ENCODE measurements around the gene RAB40B. TPM values are rescaled to one million over a fixed set of nuclear protein-coding genes. Genes with fewer than 3 reads are reported as not detected.

The RAB40B gene
- total RNA-seq, 1 experiment from 2014 or later: 22.4 TPM

DNA sequence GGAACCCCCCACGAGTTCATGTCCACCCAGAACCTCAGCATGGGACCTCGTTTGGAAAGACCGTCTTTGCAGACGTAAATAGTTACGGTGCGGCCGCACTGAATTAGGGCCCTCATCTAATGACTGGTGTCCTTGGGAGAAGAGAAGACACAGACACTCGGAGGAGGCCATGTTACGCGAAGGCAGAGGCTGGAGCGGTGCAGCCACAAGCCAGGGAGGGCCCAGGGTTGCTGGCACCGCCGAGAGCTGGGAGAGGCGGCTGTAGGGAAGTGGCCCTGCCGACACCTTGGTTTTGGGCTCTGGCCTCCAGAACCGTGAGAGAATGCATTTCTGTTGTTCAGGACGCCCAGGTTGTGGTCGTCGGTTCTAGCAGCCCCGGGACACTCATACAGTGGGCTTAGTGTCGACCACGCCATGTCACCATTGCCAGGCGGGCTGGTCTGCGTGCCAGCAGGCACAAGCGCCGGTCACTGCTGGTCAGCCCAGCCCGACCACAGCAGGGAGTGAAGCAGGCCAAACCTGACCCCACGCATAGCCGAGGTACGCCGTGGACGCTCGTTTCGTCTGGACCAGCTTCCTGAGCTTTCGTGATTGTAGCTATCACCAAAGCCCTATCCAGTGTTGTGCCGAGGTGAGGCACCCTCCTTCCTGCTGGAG is 39.6 kb downstream of the RAB40B start:
- BruUV-seq (replicated peaks): no TSS peak
- H3K27me3 ChIP-seq (ENCODE audit: low read length): no peaks in the 10 kb centered on the region
- ChIA-PET POLR2A (ENCODE audit: unreplicated experiment) (no interaction called here), CTCF (no interaction called here)
- H2AFZ ChIP-seq (ENCODE audit: low read length): no peak overlapping the region
- H3K9me2 ChIP-seq (replicated peaks; ENCODE audit: low read length): no peaks in the 10 kb centered on the region
- no peak overlapping the region for H3K9ac ChIP-seq (ENCODE audit: low read length)
- peaks cover 9% of the 10 kb centered on the region for H3F3A ChIP-seq (ENCODE audit: low read length, unreplicated experiment)
- H3K4me2 ChIP-seq (ENCODE audit: low read length): no peak overlapping the region
- ATAC-seq: no peak
- H3K4me3 ChIP-seq (ENCODE audit: low read length): no peak overlapping the region
- TF ChIP-seq EZH2 (IDR thresholded peaks at IDR 0.05; ENCODE audit: low read length, unreplicated experiment): no peak
- no peak for TF ChIP-seq EZH2phosphoT487 (IDR thresholded peaks at IDR 0.05; ENCODE audit: borderline replicate concordance, low read length)
- TF ChIP-seq CTCF (conservative IDR thresholded peaks at IDR 0.05; ENCODE audit: low read depth, low read length): no peak
- H3K4me1 ChIP-seq (ENCODE audit: insufficient read depth, low read length): peaks cover 15% of the 10 kb centered on the region; the same call in 1 of the 2 replicates
- H4K20me1 ChIP-seq (ENCODE audit: low read length): no peaks in the 10 kb centered on the region
- no peaks in the 10 kb centered on the region for H3K9me3 ChIP-seq (ENCODE audit: low read length)
- no peak for DNase-seq
- no peaks in the 10 kb centered on the region for H3K79me2 ChIP-seq (ENCODE audit: low read length)
- no peak overlapping the region for H3K27ac ChIP-seq (ENCODE audit: low read length)
- no peaks in the 10 kb centered on the region for H3K36me3 ChIP-seq (ENCODE audit: low read depth, low read length)
- intact Hi-C loops (cut with micrococcal nuclease): no loop called here

GRCh38 chr17:82658331-82658730 is 40.2 kb downstream of the RAB40B start:
- DNase-seq (no peak), ATAC-seq (no peak)
- no peak overlapping the region for H3K4me3 ChIP-seq (ENCODE audit: low read length)
- H3F3A ChIP-seq (ENCODE audit: low read length, unreplicated experiment): peaks cover 9% of the 10 kb centered on the region
- no peaks in the 10 kb centered on the region for H3K27me3 ChIP-seq (ENCODE audit: low read length)
- intact Hi-C loops (cut with micrococcal nuclease): no loop called here
- TF ChIP-seq EZH2 (IDR thresholded peaks at IDR 0.05; ENCODE audit: low read length, unreplicated experiment): no peak
- no peak for TF ChIP-seq CTCF (conservative IDR thresholded peaks at IDR 0.05; ENCODE audit: low read depth, low read length)
- no peak for TF ChIP-seq EZH2phosphoT487 (IDR thresholded peaks at IDR 0.05; ENCODE audit: borderline replicate concordance, low read length)
- no peak overlapping the region for H3K9ac ChIP-seq (ENCODE audit: low read length)
- CTCF ChIA-PET: no interaction called here
- no peaks in the 10 kb centered on the region for H3K79me2 ChIP-seq (ENCODE audit: low read length)
- no peak overlapping the region for H3K4me2 ChIP-seq (ENCODE audit: low read length)
- BruUV-seq (replicated peaks): no TSS peak
- peaks cover 15% of the 10 kb centered on the region; the same call in 1 of the 2 replicates for H3K4me1 ChIP-seq (ENCODE audit: insufficient read depth, low read length)
- no peaks in the 10 kb centered on the region for H3K36me3 ChIP-seq (ENCODE audit: low read depth, low read length)
- no peak overlapping the region for H3K27ac ChIP-seq (ENCODE audit: low read length)
- no peaks in the 10 kb centered on the region for H3K9me3 ChIP-seq (ENCODE audit: low read length)
- POLR2A ChIA-PET (ENCODE audit: unreplicated experiment): no interaction called here
- H4K20me1 ChIP-seq (ENCODE audit: low read length): no peaks in the 10 kb centered on the region
- no peaks in the 10 kb centered on the region for H3K9me2 ChIP-seq (replicated peaks; ENCODE audit: low read length)
- no peak overlapping the region for H2AFZ ChIP-seq (ENCODE audit: low read length)

DNA sequence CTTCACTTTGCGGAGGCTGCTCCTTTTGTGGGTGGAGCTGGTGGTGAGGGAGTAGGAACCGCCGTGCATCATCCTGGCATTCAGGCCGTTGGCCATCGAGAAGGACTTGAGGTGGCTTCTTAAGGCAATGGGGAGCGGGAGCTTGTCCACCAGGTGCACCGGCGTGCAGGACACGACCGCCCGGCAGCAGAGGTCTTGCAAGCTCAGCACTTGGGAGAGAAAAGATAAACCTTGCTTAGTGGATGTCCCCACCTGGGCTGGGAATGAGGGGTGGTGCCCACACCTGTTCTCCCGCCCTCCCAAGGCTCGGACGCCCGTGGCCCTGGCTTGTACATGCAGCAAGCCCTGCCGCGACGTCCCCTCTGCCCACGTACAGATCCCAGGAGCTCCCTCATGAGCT is 40.6 kb downstream of the RAB40B start:
- H3K36me3 ChIP-seq (ENCODE audit: low read depth, low read length): no peaks in the 10 kb centered on the region
- BruUV-seq (replicated peaks): no TSS peak
- ChIA-PET CTCF (interaction anchor here (0.6 kb wide), 1 partner anchor 110 kb away, joined by 4 read pairs; no protein-coding TSS in a partner anchor), POLR2A (ENCODE audit: unreplicated experiment) (no interaction called here)
- no peak for ATAC-seq
- no peak for DNase-seq
- intact Hi-C loops (cut with micrococcal nuclease): no loop called here
- no peaks in the 10 kb centered on the region for H4K20me1 ChIP-seq (ENCODE audit: low read length)
- H3K4me2 ChIP-seq (ENCODE audit: low read length): no peak overlapping the region
- no peak for TF ChIP-seq EZH2 (IDR thresholded peaks at IDR 0.05; ENCODE audit: low read length, unreplicated experiment)
- no peak for TF ChIP-seq CTCF (conservative IDR thresholded peaks at IDR 0.05; ENCODE audit: low read depth, low read length)
- no peak for TF ChIP-seq EZH2phosphoT487 (IDR thresholded peaks at IDR 0.05; ENCODE audit: borderline replicate concordance, low read length)
- H3K9ac ChIP-seq (ENCODE audit: low read length): no peak overlapping the region
- no peaks in the 10 kb centered on the region for H3K27me3 ChIP-seq (ENCODE audit: low read length)
- no peaks in the 10 kb centered on the region for H3K9me2 ChIP-seq (replicated peaks; ENCODE audit: low read length)
- no peak overlapping the region for H3K4me3 ChIP-seq (ENCODE audit: low read length)
- no peak overlapping the region for H2AFZ ChIP-seq (ENCODE audit: low read length)
- peaks cover 9% of the 10 kb centered on the region for H3F3A ChIP-seq (ENCODE audit: low read length, unreplicated experiment)
- H3K27ac ChIP-seq (ENCODE audit: low read length): no peak overlapping the region
- H3K79me2 ChIP-seq (ENCODE audit: low read length): no peaks in the 10 kb centered on the region
- peaks cover 15% of the 10 kb centered on the region; the same call in 1 of the 2 replicates for H3K4me1 ChIP-seq (ENCODE audit: insufficient read depth, low read length)
- no peaks in the 10 kb centered on the region for H3K9me3 ChIP-seq (ENCODE audit: low read length)
